GM23248 (cell line): ENCODE measurements around the gene PC. TPM values are rescaled to one million over a fixed set of nuclear protein-coding genes. Genes with fewer than 3 reads are reported as not detected.

Experiments
- DNase-seq: peaks from one replicate; pipeline ENCODE4 v3.0.0-alpha.2; 2015
- H2AFZ ChIP-seq: fragments of 200-600 bp; sonication (generic); 2 replicates; pipeline ENCODE4 v1.6.1; 2016; ENCODE audit warnings: antibody characterized with exemption
- H3F3A ChIP-seq: fragments of 200-600 bp; sonication (generic); 2 replicates; pipeline ENCODE4 v1.6.1; 2016; ENCODE audit warnings: mild to moderate bottlenecking, antibody characterized with exemption, mixed run types; ENCODE audit not compliant: insufficient read depth
- H3K27ac ChIP-seq: fragments of 200-600 bp; sonication (generic); 2 replicates; pipeline ENCODE4 v1.5.1; 2016; ENCODE audit warnings: mild to moderate bottlenecking
- H3K27me3 ChIP-seq: fragments of 200-600 bp; sonication (generic); replicated peaks from 2 replicates; pipeline ENCODE4 v1.6.1; 2016; ENCODE audit warnings: mild to moderate bottlenecking; ENCODE audit not compliant: insufficient read depth
- H3K36me3 ChIP-seq: fragments of 200-600 bp; sonication (generic); 2 replicates; pipeline ENCODE4 v1.6.1; 2016; ENCODE audit warnings: low read depth, mild to moderate bottlenecking
- H3K4me1 ChIP-seq: fragments of 200-600 bp; sonication (generic); 2 replicates; pipeline ENCODE4 v1.6.1; 2016; ENCODE audit warnings: mild to moderate bottlenecking; ENCODE audit not compliant: insufficient read depth
- H3K4me2 ChIP-seq: fragments of 200-600 bp; sonication (generic); one replicate; pipeline ENCODE4 v1.6.1; 2016; ENCODE audit warnings: mild to moderate bottlenecking; ENCODE audit not compliant: unreplicated experiment
- H3K4me3 ChIP-seq: fragments of 200-600 bp; sonication (generic); 2 replicates; pipeline ENCODE4 v1.5.1; 2016; ENCODE audit warnings: mild to moderate bottlenecking
- H3K79me2 ChIP-seq: fragments of 200-600 bp; sonication (generic); 2 replicates; pipeline ENCODE4 v1.6.1; 2016; ENCODE audit warnings: mild to moderate bottlenecking; ENCODE audit not compliant: insufficient read depth
- H3K9ac ChIP-seq: fragments of 200-600 bp; sonication (generic); 2 replicates; pipeline ENCODE4 v1.6.1; 2016; ENCODE audit warnings: mild to moderate bottlenecking
- H3K9me2 ChIP-seq: fragments of 200-600 bp; sonication (generic); 2 replicates; pipeline ENCODE4 v1.6.1; 2016; ENCODE audit warnings: mixed run types, mild to moderate bottlenecking, moderate library complexity; ENCODE audit not compliant: insufficient read depth
- H3K9me3 ChIP-seq: fragments of 200-600 bp; sonication (generic); one replicate; pipeline ENCODE4 v1.6.1; 2017; ENCODE audit warnings: low read depth
- H4K20me1 ChIP-seq: fragments of 200-600 bp; sonication (generic); 2 replicates; pipeline ENCODE4 v1.6.0; 2016; ENCODE audit not compliant: insufficient read depth
- EZH2 ChIP-seq: fragments of 200-600 bp; sonication (generic); IDR thresholded peaks from 2 replicates; pipeline ENCODE4 v1.6.1; 2018; ENCODE audit warnings: antibody characterized with exemption, mild to moderate bottlenecking; ENCODE audit not compliant: insufficient read depth, poor library complexity, severe bottlenecking
- EZH2phosphoT487 ChIP-seq: fragments of 200-600 bp; sonication (generic); IDR thresholded peaks from 2 replicates; pipeline ENCODE4 v1.6.1; 2018; ENCODE audit warnings: antibody characterized with exemption, moderate library complexity, mild to moderate bottlenecking, low read depth; ENCODE audit not compliant: insufficient read depth
- WGBS, 2 experiments: methylation state at CpG; one replicate each; pipeline ENCODE4 v1.1.6; 2015 to 2017; ENCODE audit warnings: low lambda C conversion rate in 2 of 2, low coverage in 1 of 2; ENCODE audit errors: missing lambda C conversion rate in 2 of 2; 5-methylcytosine and 5-hydroxymethylcytosine counted together
- in situ Hi-C: fragments of 300-500 bp; cut with MboI; formaldehyde crosslinking; loops from 2 replicates; pipeline ENCODE4 v1.15.0; 2020
- polyA plus RNA-seq: library from polyadenylated mRNA; unstranded; fragments of >200 nt; fragmentation: Nextera tagmentation; extraction: Ambion mirVana; gene quantifications from 2 replicates; pipeline ENCODE4 v1.2.1, GENCODE V29; 2016
- total RNA-seq: library from RNA; depleted of rRNA; stranded (reverse); fragments of >200 nt; shearing (Covaris generic); gene quantifications from 2 replicates; pipeline ENCODE4 v1.2.3, GENCODE V29; 2014

Gene PC
- total and polyA plus RNA-seq, 2 experiments from 2014 or later = 16.4 to 16.6 TPM

DNA sequence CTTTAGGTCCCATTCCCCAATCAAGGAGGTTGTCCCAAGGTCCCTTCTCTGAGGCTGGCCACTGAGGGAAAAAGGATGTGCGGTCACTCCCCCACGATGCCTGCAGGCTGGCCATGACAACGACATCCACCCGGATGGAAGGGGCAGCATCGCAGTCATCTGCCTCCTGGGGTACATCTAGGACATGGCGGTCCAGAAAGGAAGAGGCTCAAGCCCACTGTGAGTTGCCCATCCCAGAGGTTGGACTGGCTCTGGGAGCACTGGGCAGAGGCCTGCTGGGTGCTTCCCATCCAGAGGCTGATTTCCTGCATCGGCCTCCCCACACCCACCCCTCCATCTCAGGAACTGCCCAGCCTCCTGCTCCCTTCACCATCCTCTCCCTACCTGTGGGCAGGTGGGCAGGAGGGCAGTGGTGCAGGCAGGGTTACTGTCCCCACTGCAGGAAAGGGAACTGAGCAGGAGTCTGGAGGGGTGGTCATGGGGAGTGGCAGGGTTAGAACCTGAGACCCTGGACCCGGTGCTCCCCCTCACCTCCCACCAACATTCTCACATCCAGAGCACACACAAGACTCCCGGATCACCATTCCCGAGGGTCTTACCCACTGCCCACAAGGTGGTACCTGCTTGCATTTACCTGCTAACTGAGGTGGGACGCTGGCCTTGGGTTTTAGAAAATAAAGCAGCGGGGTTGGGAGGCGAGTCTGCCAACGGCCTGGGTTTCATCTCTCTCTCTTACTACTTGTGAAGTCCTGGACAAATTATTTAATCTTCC, 110.5 kb downstream of the PC start:
- no peaks in the 10 kb centered on the region for H3K9me3 ChIP-seq
- TF ChIP-seq EZH2phosphoT487 = no peak
- no peak for TF ChIP-seq EZH2
- in situ Hi-C loops = loop anchor here (25.0 kb wide), 1 partner anchor 260 kb away; the partner anchor contains the start of genes CCDC87 and CCS

GRCh38 chr11:66846671-66847091, 111.5 kb downstream of the PC start:
- no peak overlapping the region for H2AFZ ChIP-seq
- no peaks in the 10 kb centered on the region for H3K9me2 ChIP-seq
- H3K36me3 ChIP-seq = no peaks in the 10 kb centered on the region
- no peak overlapping the region for H3K4me3 ChIP-seq
- H3K79me2 ChIP-seq = peaks cover 43% of the 10 kb centered on the region
- no peak overlapping the region for H3K9ac ChIP-seq
- WGBS, 2 experiments = 40 to 72% methylated on average over 2 to 4 of the region's 4 CpGs
- in situ Hi-C loops = loop anchor here (25.0 kb wide), 1 partner anchor 259 kb away; the partner anchor contains the start of genes CCDC87 and CCS
- no peak for TF ChIP-seq EZH2
- TF ChIP-seq EZH2phosphoT487 = no peak
- no peaks in the 10 kb centered on the region for H3F3A ChIP-seq
- no peak overlapping the region for H3K27ac ChIP-seq
- peaks cover 6% of the 10 kb centered on the region; the same call in 1 of the 2 replicates for H3K4me1 ChIP-seq
- no peak overlapping the region for H3K4me2 ChIP-seq
- no peaks in the 10 kb centered on the region for H4K20me1 ChIP-seq
- no peaks in the 10 kb centered on the region for H3K9me3 ChIP-seq
- H3K27me3 ChIP-seq = no peaks in the 10 kb centered on the region
- DNase-seq = peak; percentile 35

More for the DNA sequence above, 110.5 kb downstream of the PC start:
- Histone ChIP-seq H3K9me2 (no peaks in the 10 kb centered on the region), H3K79me2 (peaks cover 33% of the 10 kb centered on the region), H3F3A (no peaks in the 10 kb centered on the region), H2AFZ (no peak overlapping the region), H3K9ac (no peak overlapping the region), H3K27ac (no peak overlapping the region), H3K4me3 (no peak overlapping the region), H3K27me3 (no peaks in the 10 kb centered on the region), H3K36me3 (no peaks in the 10 kb centered on the region), H4K20me1 (no peaks in the 10 kb centered on the region), H3K4me1 (no peaks in the 10 kb centered on the region; the same call in 1 of the 2 replicates), H3K4me2 (no peak overlapping the region)
- 81 to 84% methylated on average over 14 of the region's 14 CpGs for WGBS, 2 experiments
- DNase-seq = no peak

- in situ Hi-C loops = loop anchor here (25.0 kb wide), 1 partner anchor 259 kb away; the partner anchor contains the start of genes CCDC87 and CCS
- H3K27ac ChIP-seq = no peak overlapping the region
- no peaks in the 10 kb centered on the region for H3K36me3 ChIP-seq
- H4K20me1 ChIP-seq = no peaks in the 10 kb centered on the region
- peaks cover 13% of the 10 kb centered on the region; the same call in 1 of the 2 replicates for H3K4me1 ChIP-seq
- no peaks in the 10 kb centered on the region for H3F3A ChIP-seq
- WGBS, 2 experiments = 78 to 84% methylated on average over 5 to 9 of the region's 9 CpGs
- H3K9ac ChIP-seq = no peak overlapping the region
- peaks cover 51% of the 10 kb centered on the region for H3K79me2 ChIP-seq
- no peak overlapping the region for H3K4me2 ChIP-seq
- H3K9me3 ChIP-seq = no peaks in the 10 kb centered on the region
- no peaks in the 10 kb centered on the region for H3K9me2 ChIP-seq
- DNase-seq = no peak
- no peak overlapping the region for H3K4me3 ChIP-seq
- TF ChIP-seq EZH2phosphoT487 (no peak), EZH2 (no peak)
- no peak overlapping the region for H2AFZ ChIP-seq
- H3K27me3 ChIP-seq = no peaks in the 10 kb centered on the region
Measured at GRCh38 chr11:66845876-66846212, 112.3 kb downstream of the PC start.

DNA sequence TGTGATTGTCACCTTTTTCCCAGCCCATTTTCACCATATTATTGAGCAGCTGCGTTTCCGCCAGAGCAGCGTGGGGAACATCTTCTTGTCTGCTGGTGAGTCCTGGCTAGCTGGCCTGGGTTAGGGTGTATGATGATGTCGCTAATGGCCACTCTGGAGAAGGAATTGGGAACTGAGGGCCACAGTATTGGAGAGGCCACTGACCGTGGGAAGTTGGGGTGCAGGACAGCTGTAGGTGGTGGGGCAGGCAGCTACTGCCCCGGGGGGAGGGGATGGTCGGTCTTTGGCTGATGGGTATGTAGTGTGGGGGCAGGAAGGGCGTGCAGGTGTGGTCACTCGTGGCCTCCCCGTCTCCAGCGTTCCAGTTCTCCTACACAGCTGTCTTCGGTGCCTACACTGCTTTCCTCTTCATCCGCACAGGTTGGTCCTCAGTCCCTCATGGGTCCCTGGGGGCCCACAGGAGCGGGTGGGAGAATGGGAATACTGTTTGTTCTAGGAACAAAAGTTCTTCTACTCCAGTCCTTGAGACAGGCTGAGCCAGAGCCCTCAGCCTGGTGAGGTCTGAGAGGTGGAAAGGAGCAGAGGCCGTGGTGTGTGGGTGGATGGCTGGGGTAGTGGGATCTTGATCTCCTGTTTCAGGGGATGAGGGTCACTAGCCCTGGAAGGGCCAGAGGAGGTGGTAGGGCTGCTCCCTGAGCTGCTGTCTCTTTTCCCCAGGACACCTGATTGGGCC, 112.9 kb downstream of the PC start:
- Histone ChIP-seq H3K36me3 (no peaks in the 10 kb centered on the region), H3K4me3 (no peak overlapping the region), H4K20me1 (no peaks in the 10 kb centered on the region), H3K27ac (no peak overlapping the region), H3K79me2 (peaks cover 55% of the 10 kb centered on the region), H3K9me2 (no peaks in the 10 kb centered on the region), H3K9me3 (no peaks in the 10 kb centered on the region), H3K4me1 (peaks cover 14% of the 10 kb centered on the region; the same call in 1 of the 2 replicates), H2AFZ (no peak overlapping the region), H3K27me3 (no peaks in the 10 kb centered on the region), H3K9ac (no peak overlapping the region), H3K4me2 (no peak overlapping the region), H3F3A (no peaks in the 10 kb centered on the region)
- no peak for DNase-seq
- WGBS, 2 experiments = 82 to 86% methylated on average over 15 of the region's 15 CpGs
- no peak for TF ChIP-seq EZH2
- no peak for TF ChIP-seq EZH2phosphoT487
- in situ Hi-C loops = loop anchor here (25.0 kb wide), 1 partner anchor 258 kb away; the partner anchor contains the start of genes CCDC87 and CCS
